Upper lobe of left lung (tissue), 6 donors: Measurements from ENCODE around the gene ATP8B1. TPM values are rescaled to one million over a fixed set of nuclear protein-coding genes. Genes with fewer than 3 reads are reported as not detected.
A peak's percentile ranks its signal among the peaks of the same experiment; 100 is the strongest.

Source experiments
- ATAC-seq, 2 donors: fragments of 200-7000 bp; cut with Tn5 transposase; one replicate each; pipeline ENCODE4 v1.9.1; 2022; ENCODE audit warnings: mild to moderate bottlenecking in 2 of 2, moderate library complexity in 2 of 2; ENCODE audit not compliant: low FRiP score in 2 of 2
- DNase-seq, 2 donors: peaks; one replicate each; pipeline ENCODE4 v3.0.0-alpha.2; 2019 to 2020
- H3K27ac ChIP-seq, 4 donors: fragments of 200-600 bp; sonication (generic); one replicate each; pipeline ENCODE4 v1.5.1; 2016 to 2019
- H3K27me3 ChIP-seq, 4 donors: fragments of 200-600 bp; sonication (generic); one replicate each; pipeline ENCODE4 v1.5.1; 2017 to 2019
- H3K36me3 ChIP-seq, 4 donors: fragments of 200-600 bp; sonication (generic); one replicate each; pipeline ENCODE4 v1.5.1; 2016 to 2019
- H3K4me1 ChIP-seq, 4 donors: fragments of 200-600 bp; sonication (generic); one replicate each; pipeline ENCODE4 v1.5.1; 2018 to 2019
- H3K4me3 ChIP-seq, 4 donors: fragments of 200-600 bp; sonication (generic); one replicate each; pipeline ENCODE4 v1.5.1; 2017 to 2019; ENCODE audit warnings: mild to moderate bottlenecking in 2 of 4, moderate library complexity in 1 of 4
- H3K9me3 ChIP-seq, 4 donors: fragments of 200-600 bp; sonication (generic); one replicate each; pipeline ENCODE4 v1.5.1; 2018 to 2019
- EP300 ChIP-seq, 4 donors: sonication (generic); formaldehyde crosslinking; IDR thresholded peaks; one replicate each; pipeline ENCODE4 v1.5.1; 2017; ENCODE audit warnings: antibody characterized with exemption in 4 of 4, control low read depth in 2 of 4
- POLR2A ChIP-seq, 4 donors: fragments of 450-650 bp; IDR thresholded peaks; one replicate each; pipeline ENCODE4 v1.5.1; 2016 to 2017; ENCODE audit warnings: antibody characterized with exemption in 4 of 4, mild to moderate bottlenecking in 2 of 4
- POLR2AphosphoS5 ChIP-seq, 2 donors: sonication (generic); formaldehyde crosslinking; IDR thresholded peaks; one replicate each; pipeline ENCODE4 v1.5.1; 2017; ENCODE audit warnings: antibody characterized with exemption in 2 of 2
- WGBS, 2 donors: methylation state at CpG; one replicate each; pipeline ENCODE4 v1.1.5; 2017 to 2018; 5-methylcytosine and 5-hydroxymethylcytosine counted together
- total RNA-seq, 6 donors: library from RNA; depleted of rRNA in 4 of 6; stranded (reverse); fragments of >200 nt in 4 of 6; gene quantifications; one replicate each; pipeline versions ENCODE4 v1.1.0 to v1.2.1, GENCODE V29; 2016 to 2021
- TF ChIP-seq, protein P1 (sequence below), 6 experiments: fragments of 450-650 bp in 4 of 6; fragments of 200-600 bp in 2 of 6; sonication (generic) in 2 of 6; IDR thresholded peaks; one replicate each; pipeline ENCODE4 v1.5.1; 2016 to 2019; ENCODE audit warnings: antibody characterized with exemption in 6 of 6
- donor health status: DM: no; HTN: no; CAD: no; lungs with moderate emphysema.
- donor health status: DM: no; HTN: yes; CAD: no; lungs with severe emphysema.

ATP8B1 gene
- total RNA-seq, 6 donors from 2014 or later: 19.6 to 36.5 (median 26.0) TPM

DNA sequence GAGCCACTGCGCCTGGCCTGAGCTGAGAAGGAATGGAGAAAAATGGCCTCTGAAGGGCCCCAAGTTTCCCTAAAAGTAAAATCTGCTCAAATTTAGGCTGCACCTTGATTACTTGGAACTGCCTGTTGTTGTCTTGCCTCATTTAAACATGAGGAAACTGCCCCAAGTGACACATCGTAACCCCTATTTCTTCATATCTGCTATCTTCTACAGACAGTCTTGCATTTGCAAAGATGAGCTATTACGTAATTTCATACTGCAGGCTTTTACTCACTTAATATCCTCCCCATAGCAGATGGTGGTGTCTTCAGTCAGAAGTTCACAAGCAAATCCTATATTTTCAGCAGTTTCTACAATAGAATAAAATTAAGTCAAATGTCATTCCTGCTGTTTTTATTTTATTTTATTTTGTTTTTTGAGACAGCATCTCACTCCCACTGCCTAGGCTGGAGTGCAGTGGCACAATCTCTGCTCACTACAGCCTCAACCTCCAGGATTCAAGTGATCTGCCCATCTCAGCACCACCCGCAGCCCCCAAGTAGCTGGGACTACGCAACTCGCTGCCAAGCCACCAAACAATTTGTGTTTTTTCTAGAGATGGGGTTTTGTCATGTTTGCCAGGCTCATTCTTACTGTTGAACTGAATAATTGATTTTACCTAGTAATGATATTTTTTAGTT lies 136.2 kb downstream of the ATP8B1 start:
- H3K27ac ChIP-seq: peak overlapping the region; percentile 6 to 77 (median 62)
- TF ChIP-seq POLR2A (IDR thresholded peaks at IDR 0.05): no peak
- no peak for TF ChIP-seq EP300 (IDR thresholded peaks at IDR 0.05)
- TF ChIP-seq, protein P1, sequence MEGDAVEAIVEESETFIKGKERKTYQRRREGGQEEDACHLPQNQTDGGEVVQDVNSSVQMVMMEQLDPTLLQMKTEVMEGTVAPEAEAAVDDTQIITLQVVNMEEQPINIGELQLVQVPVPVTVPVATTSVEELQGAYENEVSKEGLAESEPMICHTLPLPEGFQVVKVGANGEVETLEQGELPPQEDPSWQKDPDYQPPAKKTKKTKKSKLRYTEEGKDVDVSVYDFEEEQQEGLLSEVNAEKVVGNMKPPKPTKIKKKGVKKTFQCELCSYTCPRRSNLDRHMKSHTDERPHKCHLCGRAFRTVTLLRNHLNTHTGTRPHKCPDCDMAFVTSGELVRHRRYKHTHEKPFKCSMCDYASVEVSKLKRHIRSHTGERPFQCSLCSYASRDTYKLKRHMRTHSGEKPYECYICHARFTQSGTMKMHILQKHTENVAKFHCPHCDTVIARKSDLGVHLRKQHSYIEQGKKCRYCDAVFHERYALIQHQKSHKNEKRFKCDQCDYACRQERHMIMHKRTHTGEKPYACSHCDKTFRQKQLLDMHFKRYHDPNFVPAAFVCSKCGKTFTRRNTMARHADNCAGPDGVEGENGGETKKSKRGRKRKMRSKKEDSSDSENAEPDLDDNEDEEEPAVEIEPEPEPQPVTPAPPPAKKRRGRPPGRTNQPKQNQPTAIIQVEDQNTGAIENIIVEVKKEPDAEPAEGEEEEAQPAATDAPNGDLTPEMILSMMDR (IDR thresholded peaks at IDR 0.05): no peak
- peak in 1 of 2 donors; percentile 43 for TF ChIP-seq POLR2AphosphoS5 (IDR thresholded peaks at IDR 0.05)
- peaks cover 0 to 19% (median 2%) of the 10 kb centered on the region in 4 donors for H3K36me3 ChIP-seq
- H3K27me3 ChIP-seq: no peaks in the 10 kb centered on the region
- 51 to 79% methylated on average over 6 of the region's 6 CpGs for WGBS, 2 donors
- H3K4me3 ChIP-seq: no peak overlapping the region
- peaks cover 17 to 35% (median 22%) of the 10 kb centered on the region in 4 donors for H3K4me1 ChIP-seq
- DNase-seq (no peak), ATAC-seq (peak; percentile 57 to 92)
- no peaks in the 10 kb centered on the region for H3K9me3 ChIP-seq

DNA sequence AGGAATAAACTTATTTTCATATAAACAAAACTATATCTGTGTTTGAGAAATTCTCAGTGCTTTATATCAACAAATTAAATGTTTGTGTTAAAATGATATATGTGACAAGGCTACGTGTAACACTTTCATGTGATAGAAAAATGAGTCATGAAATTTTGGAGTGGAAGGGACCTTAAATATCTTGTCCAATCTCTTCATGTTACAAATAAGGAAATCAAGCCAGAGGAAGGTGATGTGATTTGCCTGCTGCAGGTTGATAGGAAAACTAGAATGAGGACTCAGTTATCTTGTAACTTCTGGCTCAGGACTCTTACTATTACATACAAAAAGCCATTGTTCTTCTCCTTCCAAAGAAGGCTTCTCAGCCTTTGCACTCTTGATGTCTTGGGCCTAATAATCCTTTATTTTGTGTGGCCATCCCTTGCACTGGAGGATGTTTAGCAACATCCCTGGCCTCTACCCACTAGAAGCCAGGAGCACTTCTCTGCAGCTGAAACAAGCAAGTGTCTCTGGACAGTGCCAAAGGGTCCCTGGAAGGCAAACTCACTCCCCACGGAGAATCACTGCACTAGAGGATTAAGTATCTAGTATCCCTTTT lies 138.4 kb downstream of the ATP8B1 start:
- Histone ChIP-seq H3K4me3 (no peak overlapping the region), H3K27me3 (no peaks in the 10 kb centered on the region), H3K4me1 (peaks cover 17 to 35% (median 22%) of the 10 kb centered on the region in 4 donors), H3K27ac (no peak overlapping the region), H3K36me3 (peaks cover 2 to 26% (median 7%) of the 10 kb centered on the region in 4 donors), H3K9me3 (no peaks in the 10 kb centered on the region)
- 45 to 71% methylated on average over 2 of the region's 2 CpGs for WGBS, 2 donors
- TF ChIP-seq POLR2AphosphoS5 (IDR thresholded peaks at IDR 0.05) (no peak), EP300 (IDR thresholded peaks at IDR 0.05) (no peak)
- DNase-seq: no peak
- ATAC-seq: no peak

DNA sequence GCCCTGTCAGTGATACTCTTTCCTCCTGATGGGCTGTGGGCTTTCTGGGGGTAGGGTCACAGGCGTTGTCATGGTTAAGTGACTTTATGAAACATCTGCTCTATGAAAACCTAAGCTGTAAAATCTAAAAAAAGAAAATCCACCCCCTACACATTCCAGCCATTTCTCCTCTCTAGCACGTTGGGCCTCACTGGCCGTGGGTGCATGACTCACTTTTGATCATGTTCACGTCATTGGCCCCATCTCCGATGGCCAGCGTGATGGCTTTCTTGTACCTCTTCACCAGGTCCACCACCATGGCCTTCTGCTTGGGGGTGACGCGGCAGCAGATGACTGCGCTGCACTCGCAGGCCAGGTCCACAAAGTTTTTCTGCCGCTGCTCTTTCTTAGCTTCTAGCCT lies 142.2 kb downstream of the ATP8B1 start:
- Histone ChIP-seq H3K27ac (no peak overlapping the region), H3K9me3 (peaks cover 0 to 6% (median 1%) of the 10 kb centered on the region in 4 donors), H3K4me1 (peaks cover 0 to 14% (median 4%) of the 10 kb centered on the region in 4 donors), H3K27me3 (no peaks in the 10 kb centered on the region), H3K4me3 (no peak overlapping the region), H3K36me3 (peaks cover 2 to 40% (median 7%) of the 10 kb centered on the region in 4 donors)
- no peak for TF ChIP-seq POLR2AphosphoS5 (IDR thresholded peaks at IDR 0.05)
- TF ChIP-seq EP300 (IDR thresholded peaks at IDR 0.05): no peak
- TF ChIP-seq, protein P1 (IDR thresholded peaks at IDR 0.05): no peak
- TF ChIP-seq POLR2A (IDR thresholded peaks at IDR 0.05): no peak
- no peak for DNase-seq
- WGBS, 2 donors: 94 to 97% methylated on average over 11 of the region's 11 CpGs
- ATAC-seq: no peak

DNA sequence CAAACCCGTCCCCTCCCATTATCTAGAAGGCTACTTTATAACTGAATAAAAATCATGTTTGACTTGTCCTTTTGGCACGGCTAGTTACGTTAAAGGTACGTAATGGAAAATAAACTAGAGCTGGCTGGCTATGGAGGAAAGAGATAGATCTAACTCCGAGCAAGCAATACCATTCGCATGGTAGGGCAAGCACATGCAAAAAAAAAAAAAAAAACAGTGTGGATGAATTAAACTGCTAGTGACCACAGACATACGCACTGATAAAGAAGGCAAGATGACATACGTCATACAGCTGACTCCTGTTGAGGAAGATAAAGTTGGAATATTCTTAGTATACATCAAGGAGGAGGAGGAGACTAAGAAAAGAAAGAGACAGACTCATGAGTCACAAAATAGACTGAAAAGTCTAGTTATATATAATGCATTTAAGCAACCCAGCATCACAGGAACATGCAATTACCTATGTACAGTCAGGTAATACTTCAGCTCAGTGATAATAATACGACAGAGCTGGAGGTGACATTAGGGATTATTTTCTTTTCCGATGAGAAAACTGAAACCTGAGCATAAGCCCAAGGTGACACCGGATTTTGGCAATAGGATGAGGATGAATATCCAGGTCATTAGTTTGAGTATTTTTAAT lies 143.5 kb downstream of the ATP8B1 start:
- Histone ChIP-seq H3K4me1 (peaks cover 0 to under 1% (median 0%) of the 10 kb centered on the region in 4 donors), H3K36me3 (peaks cover 2 to 54% (median 11%) of the 10 kb centered on the region in 4 donors), H3K27me3 (no peaks in the 10 kb centered on the region), H3K9me3 (peaks cover 0 to 13% (median 9%) of the 10 kb centered on the region in 4 donors), H3K4me3 (no peak overlapping the region), H3K27ac (no peak overlapping the region)
- WGBS, 2 donors: 82 to 87% methylated on average over 11 of the region's 11 CpGs
- no peak for ATAC-seq
- DNase-seq: no peak
- no peak for TF ChIP-seq POLR2A (IDR thresholded peaks at IDR 0.05)
- TF ChIP-seq, protein P1 (IDR thresholded peaks at IDR 0.05): no peak

DNA sequence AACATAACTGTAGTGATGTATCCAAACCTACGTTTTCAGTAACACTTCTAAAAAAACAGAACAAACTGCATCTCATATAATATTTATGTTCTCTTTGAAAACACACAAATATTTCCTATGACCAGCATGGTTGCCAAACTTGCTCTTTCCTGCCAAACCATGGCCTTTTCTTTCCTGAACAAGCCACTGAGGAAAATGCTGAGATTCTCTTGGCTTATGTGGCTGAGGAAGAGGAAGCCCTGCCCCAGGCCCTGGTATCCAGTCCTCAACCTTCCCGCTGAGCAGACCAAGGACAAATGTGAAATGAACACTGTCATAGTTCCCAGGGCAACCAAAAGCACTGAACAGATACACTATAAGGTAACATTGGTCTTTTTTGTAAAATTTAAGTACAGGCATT lies 145.6 kb downstream of the ATP8B1 start:
- Histone ChIP-seq H3K9me3 (peaks cover 0 to 13% (median 9%) of the 10 kb centered on the region in 4 donors), H3K4me1 (no peaks in the 10 kb centered on the region), H3K27ac (no peak overlapping the region), H3K36me3 (peaks cover 6 to 64% (median 13%) of the 10 kb centered on the region in 4 donors), H3K27me3 (no peaks in the 10 kb centered on the region), H3K4me3 (no peak overlapping the region)
- DNase-seq: no peak
- TF ChIP-seq POLR2A (IDR thresholded peaks at IDR 0.05) (no peak), POLR2AphosphoS5 (IDR thresholded peaks at IDR 0.05) (no peak), EP300 (IDR thresholded peaks at IDR 0.05) (no peak)
- TF ChIP-seq, protein P1 (IDR thresholded peaks at IDR 0.05): no peak
- WGBS, 2 donors: 73% methylated on average over 2 of the region's 2 CpGs
- ATAC-seq: no peak
